ENCODE measurements around the gene GRIP1. TPM values are rescaled to one million over a fixed set of nuclear protein-coding genes. Genes with fewer than 3 reads are reported as not detected.

GRIP1 gene
- total and polyA plus RNA-seq, 2 experiments from 2014 or later, result 7.7 TPM

GRCh38 chr12:66459944-66460482 is 218.9 kb downstream of the GRIP1 start:
- no peak overlapping the region for H3K4me2 ChIP-seq
- 79% methylated on average over 7 of the region's 7 CpGs for WGBS (ENCODE audit: low lambda C conversion rate, missing lambda C conversion rate)
- H3K27me3 ChIP-seq, result no peaks in the 10 kb centered on the region
- DNase-seq (ENCODE audit: low spot score), result no peak
- TF ChIP-seq CTCF (IDR thresholded peaks at IDR 0.05; ENCODE audit: poor library complexity) (no peak), EZH2 (IDR thresholded peaks at IDR 0.05; ENCODE audit: borderline replicate concordance) (no peak), EZH2phosphoT487 (IDR thresholded peaks at IDR 0.05; ENCODE audit: low read depth, severe bottlenecking, unreplicated experiment) (no peak)
- no peak overlapping the region for H3K27ac ChIP-seq
- H3K9me3 ChIP-seq (ENCODE audit: low read depth), result no peaks in the 10 kb centered on the region
- no peaks in the 10 kb centered on the region for H3K36me3 ChIP-seq (replicated peaks; ENCODE audit: insufficient read depth, low read depth)
- H4K20me1 ChIP-seq (ENCODE audit: insufficient read depth, poor library complexity, severe bottlenecking), result no peaks in the 10 kb centered on the region
- H3K9me2 ChIP-seq (replicated peaks; ENCODE audit: insufficient read depth), result no peaks in the 10 kb centered on the region
- H3K4me1 ChIP-seq (ENCODE audit: insufficient read depth), result no peaks in the 10 kb centered on the region
- H3K4me3 ChIP-seq, result no peak overlapping the region
- H3K79me2 ChIP-seq, result no peaks in the 10 kb centered on the region
- H2AFZ ChIP-seq, result no peak overlapping the region

GRCh38 chr12:66456612-66457011 is 222.3 kb downstream of the GRIP1 start:
- H3K27me3 ChIP-seq, result no peaks in the 10 kb centered on the region
- no peaks in the 10 kb centered on the region for H3K79me2 ChIP-seq
- DNase-seq (ENCODE audit: low spot score), result no peak
- H2AFZ ChIP-seq, result no peak overlapping the region
- H3K4me2 ChIP-seq, result no peak overlapping the region
- WGBS (ENCODE audit: low lambda C conversion rate, missing lambda C conversion rate), result 60% methylated on average over 2 of the region's 2 CpGs
- TF ChIP-seq EZH2phosphoT487 (IDR thresholded peaks at IDR 0.05; ENCODE audit: low read depth, severe bottlenecking, unreplicated experiment) (no peak), EZH2 (IDR thresholded peaks at IDR 0.05; ENCODE audit: borderline replicate concordance) (no peak), CTCF (IDR thresholded peaks at IDR 0.05; ENCODE audit: poor library complexity) (no peak)
- no peaks in the 10 kb centered on the region for H3K36me3 ChIP-seq (replicated peaks; ENCODE audit: insufficient read depth, low read depth)
- H4K20me1 ChIP-seq (ENCODE audit: insufficient read depth, poor library complexity, severe bottlenecking), result no peaks in the 10 kb centered on the region
- no peaks in the 10 kb centered on the region for H3K9me2 ChIP-seq (replicated peaks; ENCODE audit: insufficient read depth)
- H3K27ac ChIP-seq, result no peak overlapping the region
- H3K4me1 ChIP-seq (ENCODE audit: insufficient read depth), result no peaks in the 10 kb centered on the region
- no peak overlapping the region for H3K4me3 ChIP-seq
- no peaks in the 10 kb centered on the region for H3K9me3 ChIP-seq (ENCODE audit: low read depth)

GRCh38 chr12:66453844-66454243 is 225.0 kb downstream of the GRIP1 start:
- Histone ChIP-seq H3K9me3 (ENCODE audit: low read depth) (no peaks in the 10 kb centered on the region), H3K27ac (no peak overlapping the region), H3K4me3 (no peak overlapping the region), H3K4me1 (ENCODE audit: insufficient read depth) (no peaks in the 10 kb centered on the region), H3K36me3 (replicated peaks; ENCODE audit: insufficient read depth, low read depth) (no peaks in the 10 kb centered on the region), H3K27me3 (no peaks in the 10 kb centered on the region), H3K4me2 (no peak overlapping the region), H3K9me2 (replicated peaks; ENCODE audit: insufficient read depth) (no peaks in the 10 kb centered on the region), H2AFZ (no peak overlapping the region), H4K20me1 (ENCODE audit: insufficient read depth, poor library complexity, severe bottlenecking) (no peaks in the 10 kb centered on the region), H3K79me2 (no peaks in the 10 kb centered on the region)
- DNase-seq (ENCODE audit: low spot score), result no peak
- no peak for TF ChIP-seq CTCF (IDR thresholded peaks at IDR 0.05; ENCODE audit: poor library complexity)
- no peak for TF ChIP-seq EZH2 (IDR thresholded peaks at IDR 0.05; ENCODE audit: borderline replicate concordance)
- no peak for TF ChIP-seq EZH2phosphoT487 (IDR thresholded peaks at IDR 0.05; ENCODE audit: low read depth, severe bottlenecking, unreplicated experiment)

- no peaks in the 10 kb centered on the region for H3K9me2 ChIP-seq (replicated peaks; ENCODE audit: insufficient read depth)
- no peaks in the 10 kb centered on the region for H3K4me1 ChIP-seq (ENCODE audit: insufficient read depth)
- H3K9me3 ChIP-seq (ENCODE audit: low read depth), result no peaks in the 10 kb centered on the region
- no peak overlapping the region for H3K4me2 ChIP-seq
- no peak overlapping the region for H3K27ac ChIP-seq
- TF ChIP-seq EZH2phosphoT487 (IDR thresholded peaks at IDR 0.05; ENCODE audit: low read depth, severe bottlenecking, unreplicated experiment), result no peak
- TF ChIP-seq CTCF (IDR thresholded peaks at IDR 0.05; ENCODE audit: poor library complexity), result no peak
- no peak for TF ChIP-seq EZH2 (IDR thresholded peaks at IDR 0.05; ENCODE audit: borderline replicate concordance)
- no peaks in the 10 kb centered on the region for H3K79me2 ChIP-seq
- no peaks in the 10 kb centered on the region for H3K36me3 ChIP-seq (replicated peaks; ENCODE audit: insufficient read depth, low read depth)
- H2AFZ ChIP-seq, result no peak overlapping the region
- H4K20me1 ChIP-seq (ENCODE audit: insufficient read depth, poor library complexity, severe bottlenecking), result no peaks in the 10 kb centered on the region
- DNase-seq (ENCODE audit: low spot score), result no peak
- 70% methylated on average over 4 of the region's 4 CpGs for WGBS (ENCODE audit: low lambda C conversion rate, missing lambda C conversion rate)
- H3K27me3 ChIP-seq, result no peaks in the 10 kb centered on the region
- H3K4me3 ChIP-seq, result no peak overlapping the region
Measured at GRCh38 chr12:66453120-66453519, 225.8 kb downstream of the GRIP1 start.

Data from hepatocyte (in vitro differentiated cells).